Superior temporal gyrus (tissue), 1 donor: ENCODE data around the gene TMIGD3.
A peak's percentile ranks its signal among the peaks of the same experiment; 100 is the strongest.

Source experiments
- DNase-seq: peaks from one replicate; pipeline ENCODE4 v3.0.0-alpha.2; 2016; ENCODE audit errors: extremely low spot score

Gene TMIGD3

GRCh38 chr1:111448482-111448917, 54.9 kb downstream of the TMIGD3 start:
- no peak for DNase-seq

DNA sequence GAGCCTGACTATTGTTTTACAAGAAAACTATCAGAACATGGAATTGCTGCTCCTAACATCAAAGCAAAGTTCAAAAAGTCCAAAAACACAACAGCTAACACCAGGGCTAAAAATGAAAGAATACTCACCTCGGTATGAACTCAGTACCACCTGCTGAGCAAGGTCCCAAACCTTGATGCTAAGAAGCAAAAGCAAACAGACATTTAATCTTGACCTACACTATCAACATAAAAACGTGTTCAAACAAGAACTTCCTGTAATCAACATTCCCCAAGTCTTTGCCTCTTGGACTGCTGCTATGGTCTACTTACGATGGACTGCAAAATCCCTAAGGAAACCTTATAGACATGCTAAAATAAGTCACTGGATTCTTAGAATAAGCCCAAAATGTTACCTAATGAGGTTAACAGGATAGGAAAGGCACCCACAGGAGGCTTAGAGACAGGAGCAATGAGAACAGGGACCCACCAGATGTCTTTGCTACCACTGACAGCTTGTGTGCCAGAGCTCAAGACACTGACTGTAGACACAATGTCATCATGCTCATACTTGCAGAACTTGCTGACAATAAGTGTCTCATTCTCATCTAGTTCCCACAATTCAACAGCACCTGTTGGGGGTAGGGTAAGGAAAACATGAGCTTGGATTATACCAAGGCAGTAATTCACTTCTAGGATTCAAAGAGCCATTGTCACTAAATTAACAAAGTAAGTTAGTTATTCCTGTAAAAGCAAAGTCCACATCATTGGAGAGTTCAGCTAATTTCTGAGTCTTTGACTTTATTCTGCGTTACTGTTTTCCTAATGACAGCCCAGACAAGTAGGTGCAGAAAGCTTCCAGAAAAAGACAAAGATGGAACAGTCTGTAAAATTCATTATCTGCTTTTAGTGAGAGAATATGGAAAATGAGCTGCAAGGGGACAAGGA, 56.2 kb downstream of the TMIGD3 start:
- no peak for DNase-seq

GRCh38 chr1:111446546-111446945, 56.9 kb downstream of the TMIGD3 start:
- DNase-seq, result no peak

- DNase-seq, result no peak
Observed at GRCh38 chr1:111444031-111444430, 59.4 kb downstream of the TMIGD3 start.

DNA sequence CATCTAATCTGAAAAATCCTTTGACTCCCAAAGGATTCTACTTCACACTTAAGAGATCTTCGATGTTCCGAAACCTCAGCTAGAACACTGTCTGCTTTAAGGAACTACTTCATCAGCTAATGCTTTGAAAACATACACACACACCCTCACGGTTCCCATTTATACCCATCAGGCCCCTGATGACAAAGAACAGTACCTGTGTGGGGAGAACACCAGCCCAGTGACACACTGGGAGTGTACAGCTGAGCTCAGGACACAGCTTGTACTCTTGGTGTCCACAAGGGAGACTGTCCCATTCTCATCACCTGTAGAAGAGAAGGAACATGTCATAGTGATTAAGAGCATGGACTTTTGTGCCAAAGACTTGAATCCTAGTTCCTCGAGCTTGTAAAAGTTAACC, 61.0 kb downstream of the TMIGD3 start:
- DNase-seq, result no peak

- DNase-seq, result no peak
Observed at GRCh38 chr1:111441573-111442192, 61.8 kb downstream of the TMIGD3 start.

DNA sequence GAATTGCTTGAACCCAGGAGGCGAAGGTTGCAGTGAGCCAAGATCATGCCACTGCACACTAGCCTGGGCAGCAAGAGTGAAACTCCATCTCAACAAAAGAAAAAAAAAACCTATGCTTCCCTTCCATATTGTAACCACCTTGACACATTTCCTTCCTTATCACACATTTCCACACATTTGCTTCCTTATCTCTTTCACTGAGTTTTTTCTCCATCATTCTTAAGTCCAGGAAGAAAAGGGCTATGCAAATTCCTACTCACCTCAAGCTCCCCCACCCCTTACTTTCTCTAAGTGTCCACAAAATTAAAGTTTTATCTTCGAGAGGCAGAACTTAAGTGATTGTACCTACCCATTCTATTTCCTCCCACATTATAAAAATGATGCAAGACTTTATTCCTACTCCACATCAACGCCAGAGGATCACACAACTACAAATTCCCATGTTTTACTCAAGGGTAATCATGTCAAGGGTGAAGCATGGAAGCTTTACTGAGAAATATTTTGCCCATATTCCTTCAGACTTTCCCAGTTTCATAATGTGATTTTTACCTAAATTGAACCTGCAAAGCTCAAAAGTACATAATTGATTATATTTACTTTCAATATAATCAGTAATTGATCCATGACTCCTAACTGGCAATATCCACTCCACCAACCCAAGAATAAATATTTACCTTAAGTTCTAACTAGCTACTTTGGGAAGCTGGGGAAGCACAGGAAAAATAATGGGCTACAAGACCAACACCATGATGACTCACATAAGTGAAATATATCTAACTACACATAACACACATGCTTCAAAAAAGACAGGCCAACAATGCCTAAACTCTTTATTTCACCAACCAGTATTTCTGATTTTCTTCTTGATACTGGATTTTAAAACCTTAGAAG, 63.7 kb downstream of the TMIGD3 start:
- no peak for DNase-seq

DNA sequence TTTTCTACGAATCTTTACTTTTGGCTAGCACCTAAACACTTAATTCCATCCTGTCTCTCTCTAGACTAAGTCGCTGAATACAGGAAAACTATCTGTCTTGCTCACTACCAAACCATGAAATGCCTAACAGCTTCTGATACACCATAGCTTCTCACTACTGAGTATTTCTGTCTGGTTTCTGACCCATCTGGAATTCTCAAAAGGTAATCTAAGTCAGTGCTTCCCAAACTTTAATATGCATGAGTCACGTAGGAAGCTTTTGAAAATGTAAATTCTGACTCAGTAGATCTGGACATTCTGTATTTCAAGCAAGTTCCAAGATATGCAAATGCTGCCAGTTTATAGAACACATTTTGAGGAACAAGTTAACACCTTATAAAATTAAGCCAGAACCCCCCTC, 66.7 kb downstream of the TMIGD3 start:
- peak; percentile 16 for DNase-seq
